Measurements from ENCODE around the gene COL19A1. TPM values are rescaled to one million over a fixed set of nuclear protein-coding genes. Genes with fewer than 3 reads are reported as not detected.

COL19A1 gene
- total and polyA plus RNA-seq, 2 of the 13 experiments (the other 11 are each of a cell fraction or from before 2014, with no cell fraction given) = not detected

DNA sequence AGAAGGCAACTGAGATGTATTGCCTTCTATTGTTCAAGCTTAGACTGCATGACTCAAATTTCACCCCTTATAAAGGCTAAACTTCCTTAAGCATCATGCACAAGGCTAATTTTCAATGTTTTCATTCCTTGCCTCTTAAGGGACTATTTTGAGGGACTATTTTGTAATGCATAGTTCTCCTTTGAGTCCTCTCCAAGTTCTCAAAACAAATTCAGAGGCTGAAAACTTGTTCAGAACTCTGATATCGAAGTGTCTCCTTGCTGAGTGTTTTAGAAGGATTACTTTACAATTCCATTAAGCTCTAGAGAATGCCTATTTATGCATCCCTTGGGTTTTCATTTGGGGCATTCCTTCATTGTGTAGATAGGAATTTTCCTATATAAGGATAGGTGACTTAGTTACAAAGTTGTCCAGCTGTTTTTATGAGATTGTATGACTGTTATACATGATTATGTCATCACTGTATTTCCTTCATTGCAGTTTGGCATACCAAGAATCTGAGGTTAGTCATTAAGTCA lies 41.7 kb downstream of the COL19A1 start:
- Histone ChIP-seq H2AFZ (ENCODE audit: low read length) (no peak overlapping the region), H3K27me3 (ENCODE audit: control insufficient read depth in 1 of 2, insufficient read depth in 2 of 2, low read length in 2 of 2) (no peaks in the 10 kb centered on the region; a peak in 1 of 5 replicates), H3K36me3 (replicated peaks in 1 of 2; ENCODE audit: control insufficient read depth in 1 of 2, insufficient read depth in 2 of 2, low read length in 2 of 2) (no peaks in the 10 kb centered on the region), H3K9ac (ENCODE audit: insufficient read depth, low read depth, low read length) (no peak overlapping the region), H3K4me2 (ENCODE audit: low read depth, low read length) (no peak overlapping the region), H4K20me1 (ENCODE audit: insufficient read depth, low read length) (no peaks in the 10 kb centered on the region), H3K9me3 (ENCODE audit: low read length) (no peaks in the 10 kb centered on the region), H3K4me3 (replicated peaks in 1 of 3; ENCODE audit: insufficient read depth in 1 of 3, low read depth in 2 of 3, low read length in 3 of 3) (no peak overlapping the region), H3K4me1 (ENCODE audit: insufficient read depth, low read length) (no peaks in the 10 kb centered on the region), H3K27ac (ENCODE audit: extremely low read length, insufficient read depth, low read length) (no peak overlapping the region), H3K79me2 (ENCODE audit: insufficient read depth, low read length) (no peaks in the 10 kb centered on the region)
- intact Hi-C loops (cut with micrococcal nuclease; ENCODE audit: unreplicated experiment) (no loop called here), in situ Hi-C loops (cut with HindIII; ENCODE audit: extremely low pct_ligation_motif_present, low pct_unique_long_range_greater_than_20kb) (no loop called here)
- DNase-seq (ENCODE audit: low spot score) (no peak), FAIRE-seq (no peak), ATAC-seq (no peak)
- CTCF ChIA-PET (ENCODE audit: low intra/inter-chr PET ratio, low total read pairs) = no interaction called here
- WGBS (ENCODE audit: low lambda C conversion rate) = 0% methylated on average over 1 of the region's 1 CpG
- POLR2A ChIA-PET = no interaction called here
- no TSS peak for BruUV-seq (replicated peaks)
- no peak for TF ChIP-seq ZNF510 (CRISPR knock-in tag; IDR thresholded peaks at IDR 0.05; ENCODE audit: low read depth)
- 0 out of 2 replicates have a peak, but pooled peaks have one; percentile 10 for TF ChIP-seq CREB1 (IDR thresholded peaks at IDR 0.05)
- no peak for TF ChIP-seq CREB1 (CRISPR knock-in tag; IDR thresholded peaks at IDR 0.05)
- peak; percentile 67 for TF ChIP-seq ATF7 (IDR thresholded peaks at IDR 0.05)
- no peak for TF ChIP-seq ATF7 (CRISPR knock-in tag; IDR thresholded peaks at IDR 0.05)

DNA sequence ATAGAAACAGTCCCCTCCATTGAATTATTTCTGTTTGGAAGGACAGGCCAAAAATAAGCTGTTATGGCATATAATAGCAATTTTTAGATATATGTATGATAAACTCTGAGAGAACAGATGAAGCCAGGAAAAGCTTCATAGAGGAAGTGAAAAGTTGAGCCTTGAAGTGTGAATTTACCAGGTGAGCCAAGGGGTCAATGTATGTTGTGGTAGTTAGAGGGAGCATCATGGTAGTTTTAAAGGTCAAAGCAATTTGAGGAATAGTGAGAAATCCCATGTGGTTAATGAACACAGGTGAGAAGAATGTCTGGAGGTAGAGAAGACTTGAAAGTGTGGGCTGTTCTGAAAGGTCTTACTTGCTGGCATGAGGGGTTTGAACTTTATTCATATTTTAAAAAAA lies 47.0 kb downstream of the COL19A1 start:
- Histone ChIP-seq H3K4me2 (ENCODE audit: low read depth, low read length) (no peak overlapping the region), H3K27ac (ENCODE audit: extremely low read length, insufficient read depth, low read length) (no peak overlapping the region), H3K4me3 (replicated peaks in 1 of 3; ENCODE audit: insufficient read depth in 1 of 3, low read depth in 2 of 3, low read length in 3 of 3) (no peak overlapping the region), H3K27me3 (ENCODE audit: control insufficient read depth in 1 of 2, insufficient read depth in 2 of 2, low read length in 2 of 2) (no peaks in the 10 kb centered on the region), H2AFZ (ENCODE audit: low read length) (no peak overlapping the region), H3K9ac (ENCODE audit: insufficient read depth, low read depth, low read length) (no peak overlapping the region), H3K4me1 (ENCODE audit: insufficient read depth, low read length) (no peaks in the 10 kb centered on the region), H4K20me1 (ENCODE audit: insufficient read depth, low read length) (no peaks in the 10 kb centered on the region), H3K36me3 (replicated peaks in 1 of 2; ENCODE audit: control insufficient read depth in 1 of 2, insufficient read depth in 2 of 2, low read length in 2 of 2) (no peaks in the 10 kb centered on the region), H3K79me2 (ENCODE audit: insufficient read depth, low read length) (no peaks in the 10 kb centered on the region), H3K9me3 (ENCODE audit: low read length) (no peaks in the 10 kb centered on the region)
- in situ Hi-C loops (cut with HindIII; ENCODE audit: extremely low pct_ligation_motif_present, low pct_unique_long_range_greater_than_20kb) (no loop called here), intact Hi-C loops (cut with micrococcal nuclease; ENCODE audit: unreplicated experiment) (no loop called here)
- DNase-seq (ENCODE audit: low spot score) (no peak), FAIRE-seq (no peak), ATAC-seq (no peak)
- ChIA-PET CTCF (ENCODE audit: low intra/inter-chr PET ratio, low total read pairs) (no interaction called here), POLR2A (no interaction called here)
- TF ChIP-seq, protein P1, sequence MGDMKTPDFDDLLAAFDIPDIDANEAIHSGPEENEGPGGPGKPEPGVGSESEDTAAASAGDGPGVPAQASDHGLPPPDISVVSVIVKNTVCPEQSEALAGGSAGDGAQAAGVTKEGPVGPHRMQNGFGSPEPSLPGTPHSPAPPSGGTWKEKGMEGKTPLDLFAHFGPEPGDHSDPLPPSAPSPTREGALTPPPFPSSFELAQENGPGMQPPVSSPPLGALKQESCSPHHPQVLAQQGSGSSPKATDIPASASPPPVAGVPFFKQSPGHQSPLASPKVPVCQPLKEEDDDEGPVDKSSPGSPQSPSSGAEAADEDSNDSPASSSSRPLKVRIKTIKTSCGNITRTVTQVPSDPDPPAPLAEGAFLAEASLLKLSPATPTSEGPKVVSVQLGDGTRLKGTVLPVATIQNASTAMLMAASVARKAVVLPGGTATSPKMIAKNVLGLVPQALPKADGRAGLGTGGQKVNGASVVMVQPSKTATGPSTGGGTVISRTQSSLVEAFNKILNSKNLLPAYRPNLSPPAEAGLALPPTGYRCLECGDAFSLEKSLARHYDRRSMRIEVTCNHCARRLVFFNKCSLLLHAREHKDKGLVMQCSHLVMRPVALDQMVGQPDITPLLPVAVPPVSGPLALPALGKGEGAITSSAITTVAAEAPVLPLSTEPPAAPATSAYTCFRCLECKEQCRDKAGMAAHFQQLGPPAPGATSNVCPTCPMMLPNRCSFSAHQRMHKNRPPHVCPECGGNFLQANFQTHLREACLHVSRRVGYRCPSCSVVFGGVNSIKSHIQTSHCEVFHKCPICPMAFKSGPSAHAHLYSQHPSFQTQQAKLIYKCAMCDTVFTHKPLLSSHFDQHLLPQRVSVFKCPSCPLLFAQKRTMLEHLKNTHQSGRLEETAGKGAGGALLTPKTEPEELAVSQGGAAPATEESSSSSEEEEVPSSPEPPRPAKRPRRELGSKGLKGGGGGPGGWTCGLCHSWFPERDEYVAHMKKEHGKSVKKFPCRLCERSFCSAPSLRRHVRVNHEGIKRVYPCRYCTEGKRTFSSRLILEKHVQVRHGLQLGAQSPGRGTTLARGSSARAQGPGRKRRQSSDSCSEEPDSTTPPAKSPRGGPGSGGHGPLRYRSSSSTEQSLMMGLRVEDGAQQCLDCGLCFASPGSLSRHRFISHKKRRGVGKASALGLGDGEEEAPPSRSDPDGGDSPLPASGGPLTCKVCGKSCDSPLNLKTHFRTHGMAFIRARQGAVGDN (CRISPR knock-in tag; IDR thresholded peaks at IDR 0.05) = no peak
- TF ChIP-seq ZNF569 (CRISPR knock-in tag; IDR thresholded peaks at IDR 0.05; ENCODE audit: borderline replicate concordance) (no peak), NCOA2 (CRISPR knock-in tag; IDR thresholded peaks at IDR 0.05) (no peak), ZBTB8A (CRISPR knock-in tag; IDR thresholded peaks at IDR 0.05; ENCODE audit: borderline replicate concordance, low read depth) (no peak)
- TF ChIP-seq, protein P2, sequence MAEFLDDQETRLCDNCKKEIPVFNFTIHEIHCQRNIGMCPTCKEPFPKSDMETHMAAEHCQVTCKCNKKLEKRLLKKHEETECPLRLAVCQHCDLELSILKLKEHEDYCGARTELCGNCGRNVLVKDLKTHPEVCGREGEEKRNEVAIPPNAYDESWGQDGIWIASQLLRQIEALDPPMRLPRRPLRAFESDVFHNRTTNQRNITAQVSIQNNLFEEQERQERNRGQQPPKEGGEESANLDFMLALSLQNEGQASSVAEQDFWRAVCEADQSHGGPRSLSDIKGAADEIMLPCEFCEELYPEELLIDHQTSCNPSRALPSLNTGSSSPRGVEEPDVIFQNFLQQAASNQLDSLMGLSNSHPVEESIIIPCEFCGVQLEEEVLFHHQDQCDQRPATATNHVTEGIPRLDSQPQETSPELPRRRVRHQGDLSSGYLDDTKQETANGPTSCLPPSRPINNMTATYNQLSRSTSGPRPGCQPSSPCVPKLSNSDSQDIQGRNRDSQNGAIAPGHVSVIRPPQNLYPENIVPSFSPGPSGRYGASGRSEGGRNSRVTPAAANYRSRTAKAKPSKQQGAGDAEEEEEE (CRISPR knock-in tag; IDR thresholded peaks at IDR 0.05; ENCODE audit: borderline replicate concordance) = no peak
- TF ChIP-seq, protein P3, sequence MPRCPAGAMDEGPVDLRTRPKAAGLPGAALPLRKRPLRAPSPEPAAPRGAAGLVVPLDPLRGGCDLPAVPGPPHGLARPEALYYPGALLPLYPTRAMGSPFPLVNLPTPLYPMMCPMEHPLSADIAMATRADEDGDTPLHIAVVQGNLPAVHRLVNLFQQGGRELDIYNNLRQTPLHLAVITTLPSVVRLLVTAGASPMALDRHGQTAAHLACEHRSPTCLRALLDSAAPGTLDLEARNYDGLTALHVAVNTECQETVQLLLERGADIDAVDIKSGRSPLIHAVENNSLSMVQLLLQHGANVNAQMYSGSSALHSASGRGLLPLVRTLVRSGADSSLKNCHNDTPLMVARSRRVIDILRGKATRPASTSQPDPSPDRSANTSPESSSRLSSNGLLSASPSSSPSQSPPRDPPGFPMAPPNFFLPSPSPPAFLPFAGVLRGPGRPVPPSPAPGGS (CRISPR knock-in tag; IDR thresholded peaks at IDR 0.05) = no peak
- BruUV-seq (replicated peaks) = no TSS peak
